Measurements from ENCODE around the gene MRTFA. TPM values are rescaled to one million over a fixed set of nuclear protein-coding genes. Genes with fewer than 3 reads are reported as not detected.

MRTFA gene
- total and polyA plus RNA-seq, 9 of the 15 experiments (the other 6 are each of a cell fraction or from before 2014, with no cell fraction given): 0.84 to 21.1 (median 3.7) TPM

DNA sequence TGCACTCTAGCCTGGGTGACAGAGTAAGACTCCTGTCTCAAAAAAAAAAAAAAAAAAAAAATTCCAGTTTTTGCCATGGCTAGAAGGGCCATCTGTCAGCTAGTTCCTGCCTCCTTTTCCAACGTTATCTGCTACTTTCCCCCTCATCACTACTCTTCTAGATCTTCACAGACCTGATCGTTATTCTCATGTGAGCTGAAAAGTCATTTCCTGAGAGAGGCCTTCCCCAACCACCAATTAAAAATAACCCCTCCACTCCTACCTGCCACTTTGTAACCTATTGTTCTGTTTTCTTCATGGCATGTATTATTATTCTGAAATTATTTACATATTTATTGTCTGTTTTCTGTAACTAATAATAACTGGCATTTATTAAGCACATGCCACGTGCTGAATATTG lies 241.9 kb downstream of the MRTFA start:
- FAIRE-seq: no peak
- H4K20me1 ChIP-seq (replicated peaks; ENCODE audit: control insufficient read depth, insufficient read depth, low read length): no peaks in the 10 kb centered on the region
- DNase-seq (ENCODE audit: extremely low read depth in 1 of 4, low spot score in 3 of 4): no peak
- in situ Hi-C loops (cut with MboI): no loop called here
- intact Hi-C loops (cut with micrococcal nuclease): no loop called here
- 59% methylated on average over 3 of the region's 3 CpGs for WGBS (ENCODE audit: insufficient coverage, low coverage, missing lambda C conversion rate)
- H3K9me1 ChIP-seq (ENCODE audit: control insufficient read depth, insufficient read depth, low read length): no peaks in the 10 kb centered on the region
- no peaks in the 10 kb centered on the region for H3K79me2 ChIP-seq (ENCODE audit: control insufficient read depth, insufficient read depth, low read length)
- ATAC-seq: no peak
- no peak overlapping the region for H3K4me3 ChIP-seq
- no peak overlapping the region for H2AFZ ChIP-seq (ENCODE audit: low read depth, low read length)
- no peaks in the 10 kb centered on the region for H3K9me3 ChIP-seq (replicated peaks; ENCODE audit: control insufficient read depth, insufficient read depth, low read depth, low read length)
- ChIA-PET POLR2A (interaction anchor here (0.6 kb wide), 1 partner anchor 34 kb away, joined by 3 read pairs; no protein-coding TSS in a partner anchor), CTCF (ENCODE audit: low intra/inter-chr PET ratio) (no interaction called here)
- H3K27ac ChIP-seq (ENCODE audit: extremely low read depth, low read depth, low read length): no peak overlapping the region
- H3K36me3 ChIP-seq (ENCODE audit: control insufficient read depth, insufficient read depth, low read length): peaks cover 6% of the 10 kb centered on the region; the same call in 1 of the 3 replicates
- BruUV-seq (replicated peaks): no TSS peak
- no peak overlapping the region for H3K9ac ChIP-seq (ENCODE audit: insufficient read depth in 1 of 2, low read depth in 2 of 2, low read length in 2 of 2)
- peaks cover 2 to 4% of the 10 kb centered on the region in 2 experiments; a peak in 3 of 5 replicates for H3K4me1 ChIP-seq (replicated peaks in 1 of 2; ENCODE audit: control insufficient read depth in 2 of 2, insufficient read depth in 2 of 2, low read length in 2 of 2)
- no peak overlapping the region for H3K4me2 ChIP-seq (ENCODE audit: insufficient read depth, low read length)
- H3K27me3 ChIP-seq (ENCODE audit: control insufficient read depth in 2 of 2, insufficient read depth in 2 of 2, low read length in 2 of 2): no peaks in the 10 kb centered on the region
- TF ChIP-seq SRSF7 (optimal IDR thresholded peaks at IDR 0.05; ENCODE audit: low read depth, low read length) (no peak), TARDBP (IDR thresholded peaks at IDR 0.05) (no peak), ZKSCAN3 (CRISPR knock-in tag; IDR thresholded peaks at IDR 0.05) (no peak), ZNF764 (CRISPR knock-in tag; IDR thresholded peaks at IDR 0.05; ENCODE audit: low read depth) (no peak), SRF (CRISPR knock-in tag; IDR thresholded peaks at IDR 0.05) (no peak), SMARCB1 (IDR thresholded peaks at IDR 0.05; ENCODE audit: insufficient read length, low read depth) (no peak), ZNF717 (CRISPR knock-in tag; IDR thresholded peaks at IDR 0.05) (no peak), PML (IDR thresholded peaks at IDR 0.05; ENCODE audit: low read length) (no peak)
- TF ChIP-seq, protein P1, sequence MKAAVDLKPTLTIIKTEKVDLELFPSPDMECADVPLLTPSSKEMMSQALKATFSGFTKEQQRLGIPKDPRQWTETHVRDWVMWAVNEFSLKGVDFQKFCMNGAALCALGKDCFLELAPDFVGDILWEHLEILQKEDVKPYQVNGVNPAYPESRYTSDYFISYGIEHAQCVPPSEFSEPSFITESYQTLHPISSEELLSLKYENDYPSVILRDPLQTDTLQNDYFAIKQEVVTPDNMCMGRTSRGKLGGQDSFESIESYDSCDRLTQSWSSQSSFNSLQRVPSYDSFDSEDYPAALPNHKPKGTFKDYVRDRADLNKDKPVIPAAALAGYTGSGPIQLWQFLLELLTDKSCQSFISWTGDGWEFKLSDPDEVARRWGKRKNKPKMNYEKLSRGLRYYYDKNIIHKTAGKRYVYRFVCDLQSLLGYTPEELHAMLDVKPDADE (conservative IDR thresholded peaks at IDR 0.05; ENCODE audit: control insufficient read depth, low read depth, low read length): no peak
- TF ChIP-seq, protein P2, sequence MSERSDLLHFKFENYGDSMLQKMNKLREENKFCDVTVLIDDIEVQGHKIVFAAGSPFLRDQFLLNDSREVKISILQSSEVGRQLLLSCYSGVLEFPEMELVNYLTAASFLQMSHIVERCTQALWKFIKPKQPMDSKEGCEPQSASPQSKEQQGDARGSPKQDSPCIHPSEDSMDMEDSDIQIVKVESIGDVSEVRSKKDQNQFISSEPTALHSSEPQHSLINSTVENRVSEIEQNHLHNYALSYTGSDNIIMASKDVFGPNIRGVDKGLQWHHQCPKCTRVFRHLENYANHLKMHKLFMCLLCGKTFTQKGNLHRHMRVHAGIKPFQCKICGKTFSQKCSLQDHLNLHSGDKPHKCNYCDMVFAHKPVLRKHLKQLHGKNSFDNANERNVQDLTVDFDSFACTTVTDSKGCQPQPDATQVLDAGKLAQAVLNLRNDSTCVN (CRISPR knock-in tag; IDR thresholded peaks at IDR 0.05): no peak
- TF ChIP-seq, protein P3, sequence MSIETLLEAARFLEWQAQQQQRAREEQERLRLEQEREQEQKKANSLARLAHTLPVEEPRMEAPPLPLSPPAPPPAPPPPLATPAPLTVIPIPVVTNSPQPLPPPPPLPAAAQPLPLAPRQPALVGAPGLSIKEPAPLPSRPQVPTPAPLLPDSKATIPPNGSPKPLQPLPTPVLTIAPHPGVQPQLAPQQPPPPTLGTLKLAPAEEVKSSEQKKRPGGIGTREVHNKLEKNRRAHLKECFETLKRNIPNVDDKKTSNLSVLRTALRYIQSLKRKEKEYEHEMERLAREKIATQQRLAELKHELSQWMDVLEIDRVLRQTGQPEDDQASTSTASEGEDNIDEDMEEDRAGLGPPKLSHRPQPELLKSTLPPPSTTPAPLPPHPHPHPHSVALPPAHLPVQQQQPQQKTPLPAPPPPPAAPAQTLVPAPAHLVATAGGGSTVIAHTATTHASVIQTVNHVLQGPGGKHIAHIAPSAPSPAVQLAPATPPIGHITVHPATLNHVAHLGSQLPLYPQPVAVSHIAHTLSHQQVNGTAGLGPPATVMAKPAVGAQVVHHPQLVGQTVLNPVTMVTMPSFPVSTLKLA (conservative IDR thresholded peaks at IDR 0.05): no peak
- TF ChIP-seq, protein P4, sequence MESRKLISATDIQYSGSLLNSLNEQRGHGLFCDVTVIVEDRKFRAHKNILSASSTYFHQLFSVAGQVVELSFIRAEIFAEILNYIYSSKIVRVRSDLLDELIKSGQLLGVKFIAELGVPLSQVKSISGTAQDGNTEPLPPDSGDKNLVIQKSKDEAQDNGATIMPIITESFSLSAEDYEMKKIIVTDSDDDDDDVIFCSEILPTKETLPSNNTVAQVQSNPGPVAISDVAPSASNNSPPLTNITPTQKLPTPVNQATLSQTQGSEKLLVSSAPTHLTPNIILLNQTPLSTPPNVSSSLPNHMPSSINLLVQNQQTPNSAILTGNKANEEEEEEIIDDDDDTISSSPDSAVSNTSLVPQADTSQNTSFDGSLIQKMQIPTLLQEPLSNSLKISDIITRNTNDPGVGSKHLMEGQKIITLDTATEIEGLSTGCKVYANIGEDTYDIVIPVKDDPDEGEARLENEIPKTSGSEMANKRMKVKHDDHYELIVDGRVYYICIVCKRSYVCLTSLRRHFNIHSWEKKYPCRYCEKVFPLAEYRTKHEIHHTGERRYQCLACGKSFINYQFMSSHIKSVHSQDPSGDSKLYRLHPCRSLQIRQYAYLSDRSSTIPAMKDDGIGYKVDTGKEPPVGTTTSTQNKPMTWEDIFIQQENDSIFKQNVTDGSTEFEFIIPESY (CRISPR knock-in tag; IDR thresholded peaks at IDR 0.05): no peak
- TF ChIP-seq, protein P5, sequence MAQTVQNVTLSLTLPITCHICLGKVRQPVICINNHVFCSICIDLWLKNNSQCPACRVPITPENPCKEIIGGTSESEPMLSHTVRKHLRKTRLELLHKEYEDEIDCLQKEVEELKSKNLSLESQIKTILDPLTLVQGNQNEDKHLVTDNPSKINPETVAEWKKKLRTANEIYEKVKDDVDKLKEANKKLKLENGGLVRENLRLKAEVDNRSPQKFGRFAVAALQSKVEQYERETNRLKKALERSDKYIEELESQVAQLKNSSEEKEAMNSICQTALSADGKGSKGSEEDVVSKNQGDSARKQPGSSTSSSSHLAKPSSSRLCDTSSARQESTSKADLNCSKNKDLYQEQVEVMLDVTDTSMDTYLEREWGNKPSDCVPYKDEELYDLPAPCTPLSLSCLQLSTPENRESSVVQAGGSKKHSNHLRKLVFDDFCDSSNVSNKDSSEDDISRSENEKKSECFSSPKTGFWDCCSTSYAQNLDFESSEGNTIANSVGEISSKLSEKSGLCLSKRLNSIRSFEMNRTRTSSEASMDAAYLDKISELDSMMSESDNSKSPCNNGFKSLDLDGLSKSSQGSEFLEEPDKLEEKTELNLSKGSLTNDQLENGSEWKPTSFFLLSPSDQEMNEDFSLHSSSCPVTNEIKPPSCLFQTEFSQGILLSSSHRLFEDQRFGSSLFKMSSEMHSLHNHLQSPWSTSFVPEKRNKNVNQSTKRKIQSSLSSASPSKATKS (CRISPR knock-in tag; IDR thresholded peaks at IDR 0.05): no peak
- TF ChIP-seq, protein P6, sequence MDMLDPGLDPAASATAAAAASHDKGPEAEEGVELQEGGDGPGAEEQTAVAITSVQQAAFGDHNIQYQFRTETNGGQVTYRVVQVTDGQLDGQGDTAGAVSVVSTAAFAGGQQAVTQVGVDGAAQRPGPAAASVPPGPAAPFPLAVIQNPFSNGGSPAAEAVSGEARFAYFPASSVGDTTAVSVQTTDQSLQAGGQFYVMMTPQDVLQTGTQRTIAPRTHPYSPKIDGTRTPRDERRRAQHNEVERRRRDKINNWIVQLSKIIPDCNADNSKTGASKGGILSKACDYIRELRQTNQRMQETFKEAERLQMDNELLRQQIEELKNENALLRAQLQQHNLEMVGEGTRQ (CRISPR knock-in tag; IDR thresholded peaks at IDR 0.05): no peak
